ENCODE results near the gene SLC16A3. TPM values are rescaled to one million over a fixed set of nuclear protein-coding genes. Genes with fewer than 3 reads are reported as not detected.

Gene SLC16A3
- total and polyA plus RNA-seq, 9 of the 15 experiments (the other 6 are each of a cell fraction or from before 2014, with no cell fraction given): 0.11 to 5.4 (median 1.2) TPM; not detected in 2

DNA sequence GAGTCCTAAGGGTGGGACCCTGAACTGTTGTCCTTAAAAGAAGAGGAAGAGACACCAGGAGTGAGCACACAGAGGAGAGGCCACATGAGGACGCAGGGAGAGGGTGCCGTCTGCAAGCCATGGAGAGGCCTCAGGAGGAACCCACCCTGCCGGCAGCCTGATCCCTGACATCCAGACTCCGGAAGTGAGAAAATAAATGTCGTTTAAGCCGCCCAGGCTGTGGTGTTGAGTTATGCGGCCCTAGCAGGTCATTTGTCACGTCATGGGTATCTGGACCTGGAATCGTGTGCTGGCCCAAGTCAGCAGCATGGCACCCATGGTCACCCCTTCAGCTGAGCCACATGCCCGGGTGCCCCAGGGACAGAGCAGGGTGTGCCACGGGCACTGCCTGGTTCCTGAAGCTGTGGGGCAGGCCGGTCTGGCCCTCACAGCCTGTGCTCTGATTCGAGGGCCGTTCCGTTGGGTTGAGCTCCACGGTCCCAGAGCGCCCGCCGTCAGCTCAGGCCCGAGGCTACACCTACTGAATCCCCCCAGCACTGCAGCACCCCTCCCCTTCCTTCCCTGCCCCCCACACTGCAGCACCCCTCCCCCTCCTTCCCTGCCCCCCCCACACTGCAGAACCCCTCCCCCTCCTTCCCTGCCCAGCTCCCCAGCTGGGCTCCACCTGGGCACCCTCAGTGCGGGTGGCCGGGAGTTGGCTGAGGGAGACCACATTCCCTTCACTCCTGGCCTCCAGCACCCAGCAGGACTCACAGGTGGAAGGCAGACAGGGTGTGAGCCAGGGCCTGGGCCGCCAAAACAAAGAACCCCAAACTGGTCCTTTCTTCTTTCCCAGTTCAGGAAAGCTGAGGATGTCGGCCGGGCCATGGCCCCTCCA is 13.5 kb upstream of the SLC16A3 start (continued):
- TF ChIP-seq ZBTB9 (CRISPR knock-in tag; IDR thresholded peaks at IDR 0.05) (peak; percentile 44; the same call in 1 of the 2 replicates), ETV1 (tag; conservative IDR thresholded peaks at IDR 0.05; ENCODE audit: low read depth) (peak; percentile 51; the same call in 1 of the 2 replicates), ZNF830 (CRISPR knock-in tag; IDR thresholded peaks at IDR 0.05) (no peak), ELF1 (tag; IDR thresholded peaks at IDR 0.05) (peak; percentile 38; the same call in 1 of the 2 replicates), ZNF444 (CRISPR knock-in tag; IDR thresholded peaks at IDR 0.05) (0 out of 2 replicates have a peak, but pooled peaks have one; percentile 39), CREB3 (tag; conservative IDR thresholded peaks at IDR 0.05; ENCODE audit: low read depth) (peak; percentile 29; the same call in 1 of the 2 replicates), MYC (IDR thresholded peaks at IDR 0.05; ENCODE audit: low read depth, low read length) (peak; percentile 42; the same call in 1 of the 2 replicates), MYC (CRISPR knock-in tag; IDR thresholded peaks at IDR 0.05; ENCODE audit: borderline replicate concordance, low read depth) (no peak), WHSC1 (IDR thresholded peaks at IDR 0.05; ENCODE audit: low read length) (no peak), L3MBTL2 (IDR thresholded peaks at IDR 0.05) (0 out of 2 replicates have a peak, but pooled peaks have one; percentile 36), PCBP1 (IDR thresholded peaks at IDR 0.05; ENCODE audit: low read depth, low read length, poor library complexity, severe bottlenecking) (peak; percentile 35), ZNF316 (IDR thresholded peaks at IDR 0.05) (peak; percentile 4; the same call in 1 of the 2 replicates), CREB3L1 (IDR thresholded peaks at IDR 0.05; ENCODE audit: borderline replicate concordance, low read depth) (peak; percentile 8; the same call in 1 of the 2 replicates), ZNF280B (CRISPR knock-in tag; IDR thresholded peaks at IDR 0.05) (no peak), MBD1 (CRISPR knock-in tag; IDR thresholded peaks at IDR 0.05) (no peak), VEZF1 (CRISPR knock-in tag; IDR thresholded peaks at IDR 0.05) (peak; percentile 63), U2AF2 (optimal IDR thresholded peaks at IDR 0.05; ENCODE audit: low read depth, low read length) (no peak)
